ENCODE data around the gene SLC39A11. TPM values are rescaled to one million over a fixed set of nuclear protein-coding genes. Genes with fewer than 3 reads are reported as not detected.
A peak's percentile ranks its signal among the peaks of the same experiment; 100 is the strongest.

SLC39A11 gene
- total RNA-seq, 1 donor from 2014 or later = 23.2 TPM

DNA sequence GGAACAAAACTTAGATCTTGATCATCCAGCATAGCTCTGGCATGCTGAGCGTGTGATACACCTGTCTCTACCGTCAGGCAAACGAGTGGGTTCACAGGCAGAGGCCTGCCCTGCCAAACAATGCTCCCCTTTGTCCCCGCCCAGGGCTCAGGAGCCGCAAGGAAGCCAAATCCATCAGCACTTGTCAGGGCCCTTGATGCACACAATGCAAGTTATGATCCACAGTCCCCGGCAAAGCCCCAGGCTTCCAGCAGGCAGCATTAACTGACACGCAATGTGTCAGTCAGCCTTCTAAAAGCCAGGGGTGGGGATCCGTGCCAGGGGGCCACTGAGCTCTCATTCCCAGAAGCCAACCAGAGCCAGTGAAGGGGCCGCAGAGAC is 460.9 kb downstream of the SLC39A11 start:
- Mint-ChIP-seq H3K4me3 (peak overlapping the region; percentile 74), H3K27me3 (no peaks in the 10 kb centered on the region), H3K27ac (peak overlapping the region; percentile 97), H3K36me3 (no peaks in the 10 kb centered on the region), H3K4me1 (ENCODE audit: unreplicated experiment) (peaks cover 39% of the 10 kb centered on the region), H3K9me3 (peaks cover 10% of the 10 kb centered on the region)
- no peak for DNase-seq (ENCODE audit: extremely low spot score, unreplicated experiment)
- TF ChIP-seq, protein P1, sequence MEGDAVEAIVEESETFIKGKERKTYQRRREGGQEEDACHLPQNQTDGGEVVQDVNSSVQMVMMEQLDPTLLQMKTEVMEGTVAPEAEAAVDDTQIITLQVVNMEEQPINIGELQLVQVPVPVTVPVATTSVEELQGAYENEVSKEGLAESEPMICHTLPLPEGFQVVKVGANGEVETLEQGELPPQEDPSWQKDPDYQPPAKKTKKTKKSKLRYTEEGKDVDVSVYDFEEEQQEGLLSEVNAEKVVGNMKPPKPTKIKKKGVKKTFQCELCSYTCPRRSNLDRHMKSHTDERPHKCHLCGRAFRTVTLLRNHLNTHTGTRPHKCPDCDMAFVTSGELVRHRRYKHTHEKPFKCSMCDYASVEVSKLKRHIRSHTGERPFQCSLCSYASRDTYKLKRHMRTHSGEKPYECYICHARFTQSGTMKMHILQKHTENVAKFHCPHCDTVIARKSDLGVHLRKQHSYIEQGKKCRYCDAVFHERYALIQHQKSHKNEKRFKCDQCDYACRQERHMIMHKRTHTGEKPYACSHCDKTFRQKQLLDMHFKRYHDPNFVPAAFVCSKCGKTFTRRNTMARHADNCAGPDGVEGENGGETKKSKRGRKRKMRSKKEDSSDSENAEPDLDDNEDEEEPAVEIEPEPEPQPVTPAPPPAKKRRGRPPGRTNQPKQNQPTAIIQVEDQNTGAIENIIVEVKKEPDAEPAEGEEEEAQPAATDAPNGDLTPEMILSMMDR (conservative IDR thresholded peaks at IDR 0.05) = no peak

DNA sequence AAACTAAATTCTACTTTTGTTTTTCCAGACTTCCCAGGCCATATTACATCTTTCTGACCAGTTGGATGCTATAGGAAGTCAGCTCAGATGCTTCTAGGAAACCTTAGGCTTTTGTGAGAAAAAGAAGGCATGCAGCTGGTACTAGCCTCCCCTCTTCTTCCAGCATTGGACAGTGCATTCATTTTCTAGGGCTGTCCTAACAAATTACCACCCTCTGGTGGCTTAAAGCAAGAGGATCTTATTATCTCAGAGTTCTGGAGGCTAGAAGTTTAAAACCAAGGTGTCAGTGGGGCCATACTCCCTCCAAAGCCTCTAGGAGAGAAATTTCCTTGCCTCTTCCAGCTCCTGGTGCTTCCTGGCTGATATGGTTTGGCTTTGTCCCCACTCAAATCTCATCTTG is 467.8 kb downstream of the SLC39A11 start:
- H3K27ac Mint-ChIP-seq = no peak overlapping the region
- H3K36me3 Mint-ChIP-seq = no peaks in the 10 kb centered on the region
- DNase-seq (ENCODE audit: extremely low spot score, unreplicated experiment) = no peak
- no peaks in the 10 kb centered on the region for H3K27me3 Mint-ChIP-seq
- no peak overlapping the region for H3K4me3 Mint-ChIP-seq
- TF ChIP-seq, protein P1 (conservative IDR thresholded peaks at IDR 0.05) = peak; percentile 17
- H3K4me1 Mint-ChIP-seq (ENCODE audit: unreplicated experiment) = peaks cover 38% of the 10 kb centered on the region
- peaks cover 17% of the 10 kb centered on the region for H3K9me3 Mint-ChIP-seq

DNA sequence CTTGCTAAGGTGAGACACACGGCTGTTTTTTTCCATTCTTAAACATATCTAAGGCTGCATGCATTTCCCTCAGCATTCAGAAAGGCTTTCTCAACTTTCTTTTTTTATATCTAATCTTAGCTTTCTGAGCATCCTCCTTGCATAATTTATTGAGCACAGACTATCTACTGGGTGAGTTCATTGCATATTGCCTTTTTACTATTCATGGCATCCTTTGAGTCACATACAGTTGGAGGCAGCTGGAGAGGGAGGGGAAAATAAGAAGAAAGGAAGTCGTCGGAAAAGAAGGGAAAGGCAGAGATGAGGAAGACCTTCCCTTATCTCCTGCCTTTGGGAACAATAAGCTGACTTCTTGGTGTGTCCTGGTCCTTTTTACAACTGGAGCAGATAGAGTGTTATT is 468.3 kb downstream of the SLC39A11 start:
- H3K27ac Mint-ChIP-seq = peak overlapping the region; percentile 61
- no peak overlapping the region for H3K4me3 Mint-ChIP-seq
- no peak for DNase-seq (ENCODE audit: extremely low spot score, unreplicated experiment)
- peaks cover 17% of the 10 kb centered on the region for H3K9me3 Mint-ChIP-seq
- no peaks in the 10 kb centered on the region for H3K36me3 Mint-ChIP-seq
- H3K27me3 Mint-ChIP-seq = no peaks in the 10 kb centered on the region
- TF ChIP-seq, protein P1 (conservative IDR thresholded peaks at IDR 0.05) = no peak
- peaks cover 38% of the 10 kb centered on the region for H3K4me1 Mint-ChIP-seq (ENCODE audit: unreplicated experiment)

DNA sequence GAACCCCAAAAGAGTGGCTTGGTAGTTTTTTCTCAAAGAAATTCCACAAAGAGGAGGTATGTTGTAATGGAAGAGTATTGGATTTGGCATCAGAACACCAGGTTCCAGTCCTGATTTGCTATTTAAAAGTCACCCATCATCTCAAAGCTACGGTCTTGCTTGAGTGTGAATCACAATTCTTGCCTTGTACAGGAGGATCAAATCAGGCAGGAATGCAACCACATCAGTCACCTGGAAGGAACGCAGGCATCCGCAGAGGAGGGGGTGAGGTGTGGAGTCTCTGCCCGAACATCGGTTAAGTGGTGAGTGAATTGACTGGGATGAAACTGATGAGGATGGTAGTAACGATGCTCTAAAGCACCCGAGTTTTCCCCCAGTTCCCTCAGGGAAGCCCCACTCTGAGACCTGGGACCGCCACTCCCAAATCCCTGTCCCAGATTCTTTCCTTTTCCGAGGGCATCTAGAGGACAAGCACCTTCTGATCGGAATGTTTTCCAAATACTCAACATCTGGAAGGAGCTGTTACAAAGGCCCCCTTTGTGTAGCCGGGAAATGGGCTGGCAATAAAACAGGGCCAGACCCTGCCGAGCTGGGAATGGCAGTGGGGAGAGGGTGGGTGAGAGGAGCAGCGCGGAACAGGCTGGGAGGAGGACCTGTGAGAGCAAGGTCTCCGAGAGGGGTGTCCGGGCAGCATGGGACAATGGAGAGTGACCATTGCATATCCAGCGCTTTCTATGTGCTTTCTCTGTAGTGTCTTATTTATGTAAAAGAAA is 469.6 kb downstream of the SLC39A11 start:
- Mint-ChIP-seq H3K27ac (peak overlapping the region; percentile 75), H3K4me3 (peak overlapping the region; percentile 67), H3K27me3 (no peaks in the 10 kb centered on the region), H3K9me3 (peaks cover 7% of the 10 kb centered on the region), H3K4me1 (ENCODE audit: unreplicated experiment) (peaks cover 46% of the 10 kb centered on the region), H3K36me3 (no peaks in the 10 kb centered on the region)
- TF ChIP-seq, protein P1 (conservative IDR thresholded peaks at IDR 0.05) = no peak
- no peak for DNase-seq (ENCODE audit: extremely low spot score, unreplicated experiment)

DNA sequence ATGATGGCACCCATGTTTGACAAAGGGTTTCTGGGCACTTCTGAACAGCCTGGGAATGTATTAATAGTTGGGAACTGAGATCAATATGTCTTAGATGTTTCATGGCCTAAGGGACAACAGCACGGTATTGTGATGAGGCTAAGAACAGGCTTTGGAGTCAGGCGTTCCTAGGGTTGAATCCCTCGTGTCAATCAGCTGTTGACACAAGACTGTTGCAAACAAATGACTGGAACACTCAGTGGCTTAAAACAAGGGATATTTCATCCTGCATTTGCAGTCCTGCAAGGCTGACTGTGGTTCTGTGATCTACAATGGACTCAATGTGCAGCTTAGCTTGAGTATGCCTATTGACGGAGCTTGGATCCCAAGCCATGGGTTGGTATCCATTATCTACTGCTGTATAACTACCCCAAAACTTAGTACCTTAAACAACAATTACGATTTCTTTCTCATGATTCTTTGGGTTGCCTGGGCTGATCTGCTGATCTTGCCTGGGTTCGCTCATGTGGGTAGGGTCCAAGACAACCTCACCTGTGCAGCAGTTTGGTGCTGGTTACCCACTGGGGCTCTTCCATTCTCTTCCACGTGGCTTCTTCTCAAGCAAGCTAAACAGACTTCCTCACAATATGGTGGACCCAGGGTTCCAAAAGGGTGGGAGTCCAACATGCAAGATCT is 472.4 kb downstream of the SLC39A11 start:
- peak overlapping the region; percentile 98 for H3K27ac Mint-ChIP-seq
- H3K4me1 Mint-ChIP-seq (ENCODE audit: unreplicated experiment) = peaks cover 50% of the 10 kb centered on the region
- H3K4me3 Mint-ChIP-seq = no peak overlapping the region

More for the DNA sequence above, 472.4 kb downstream of the SLC39A11 start:
- Mint-ChIP-seq H3K27me3 (no peaks in the 10 kb centered on the region), H3K36me3 (no peaks in the 10 kb centered on the region), H3K9me3 (no peaks in the 10 kb centered on the region)
- DNase-seq (ENCODE audit: extremely low spot score, unreplicated experiment) = no peak
- TF ChIP-seq, protein P1 (conservative IDR thresholded peaks at IDR 0.05) = no peak

Data from type B pancreatic cell (in vitro differentiated cells).